H9 (cell line): ENCODE results near the gene CEP164. TPM values are rescaled to one million over a fixed set of nuclear protein-coding genes. Genes with fewer than 3 reads are reported as not detected.

Experiments
- DNase-seq: peaks from one replicate; pipeline ENCODE4 v3.0.0-alpha.2; 2017
- H2AFZ ChIP-seq: one replicate; pipeline ENCODE4 v1.6.1; 2013; ENCODE audit warnings: mild to moderate bottlenecking, low read length, control low read depth, moderate library complexity
- H2AK5ac ChIP-seq: 2 replicates; pipeline ENCODE4 v1.6.1; 2013; ENCODE audit warnings: low read length, control low read depth, mixed read lengths; ENCODE audit not compliant: insufficient read length
- H2BK120ac ChIP-seq: one replicate; pipeline ENCODE4 v1.6.1; 2013; ENCODE audit warnings: low read depth, mild to moderate bottlenecking, low read length, control low read depth, inconsistent platforms; ENCODE audit not compliant: poor library complexity, severe bottlenecking
- H2BK12ac ChIP-seq: 2 replicates; pipeline ENCODE4 v1.6.1; 2013; ENCODE audit warnings: low read length, control low read depth, mixed read lengths, low read depth; ENCODE audit not compliant: insufficient read length
- H2BK15ac ChIP-seq: 2 replicates; pipeline ENCODE4 v1.6.1; 2013; ENCODE audit warnings: low read depth, low read length, control low read depth
- H2BK20ac ChIP-seq: one replicate; pipeline ENCODE4 v1.6.1; 2013; ENCODE audit warnings: low read depth, mild to moderate bottlenecking, low read length, control low read depth, inconsistent platforms; ENCODE audit not compliant: poor library complexity, severe bottlenecking
- H2BK5ac ChIP-seq: 2 replicates; pipeline ENCODE4 v1.6.1; 2013; ENCODE audit warnings: low read length, control low read depth, mixed read lengths; ENCODE audit not compliant: insufficient read length
- H3K14ac ChIP-seq: 2 replicates; pipeline ENCODE4 v1.6.1; 2013; ENCODE audit warnings: low read length, control low read depth; ENCODE audit not compliant: insufficient read depth
- H3K18ac ChIP-seq: 2 replicates; pipeline ENCODE4 v1.6.1; 2013; ENCODE audit warnings: low read depth, mild to moderate bottlenecking, mixed read lengths, low read length, control low read depth; ENCODE audit not compliant: insufficient read length
- H3K23ac ChIP-seq: 2 replicates; pipeline ENCODE4 v1.6.1; 2013; ENCODE audit warnings: low read length, control low read depth, mixed read lengths, low read depth; ENCODE audit not compliant: insufficient read length
- H3K23me2 ChIP-seq: 2 replicates; pipeline ENCODE4 v1.6.1; 2013; ENCODE audit warnings: low read depth, mild to moderate bottlenecking, mixed read lengths, low read length, control low read depth; ENCODE audit not compliant: insufficient read length, poor library complexity, severe bottlenecking
- H3K27ac ChIP-seq: 2 replicates; pipeline ENCODE4 v1.5.1; 2013; ENCODE audit warnings: low read length, control low read depth, mixed read lengths, low read depth; ENCODE audit not compliant: insufficient read length
- H3K27me3 ChIP-seq: 2 replicates; pipeline ENCODE4 v1.6.1; 2013; ENCODE audit warnings: low read length, control low read depth, inconsistent platforms; ENCODE audit not compliant: insufficient read depth
- H3K4ac ChIP-seq: 2 replicates; pipeline ENCODE4 v1.6.1; 2013; ENCODE audit warnings: low read depth, mild to moderate bottlenecking, control low read depth, inconsistent platforms, low read length, moderate library complexity
- H3K4me1 ChIP-seq: 2 replicates; pipeline ENCODE4 v1.6.1; 2013; ENCODE audit warnings: low read length, control low read depth, inconsistent platforms; ENCODE audit not compliant: insufficient read depth
- H3K4me2 ChIP-seq: 2 replicates; pipeline ENCODE4 v1.6.1; 2013; ENCODE audit warnings: low read length, control low read depth, mixed read lengths; ENCODE audit not compliant: insufficient read length, insufficient read depth
- H3K56ac ChIP-seq: 2 replicates; pipeline ENCODE4 v1.6.1; 2013; ENCODE audit warnings: low read depth, mild to moderate bottlenecking, mixed read lengths, low read length, control low read depth; ENCODE audit not compliant: insufficient read length
- H3K79me1 ChIP-seq: 2 replicates; pipeline ENCODE4 v1.6.1; 2013; ENCODE audit warnings: low read depth, mild to moderate bottlenecking, moderate library complexity, low read length, control low read depth, inconsistent platforms; ENCODE audit not compliant: insufficient read depth, poor library complexity, severe bottlenecking
- H3K79me2 ChIP-seq: 2 replicates; pipeline ENCODE4 v1.6.1; 2013; ENCODE audit warnings: low read length, control low read depth, inconsistent platforms; ENCODE audit not compliant: insufficient read depth
- H3K9ac ChIP-seq: 2 replicates; pipeline ENCODE4 v1.6.1; 2013; ENCODE audit warnings: low read length, control low read depth, mixed read lengths; ENCODE audit not compliant: insufficient read length; ENCODE audit errors: extremely low read depth
- H3K9me3 ChIP-seq: one replicate; pipeline ENCODE4 v1.6.1; 2013; ENCODE audit warnings: low read depth, low read length, inconsistent platforms; ENCODE audit not compliant: control insufficient read depth
- H3T11ph ChIP-seq: one replicate; pipeline ENCODE4 v1.6.1; 2013; ENCODE audit warnings: mild to moderate bottlenecking, low read length, control low read depth, inconsistent platforms
- H4K20me1 ChIP-seq: one replicate; pipeline ENCODE4 v1.6.1; 2013; ENCODE audit not compliant: control insufficient read depth, insufficient read length, insufficient read depth
- H4K5ac ChIP-seq: 2 replicates; pipeline ENCODE4 v1.6.1; 2013; ENCODE audit warnings: low read depth, mild to moderate bottlenecking, mixed read lengths, low read length, control low read depth; ENCODE audit not compliant: insufficient read length
- H4K8ac ChIP-seq: replicated peaks from 2 replicates; pipeline ENCODE4 v1.6.1; 2013; ENCODE audit warnings: low read length, control low read depth, mixed read lengths, low read depth; ENCODE audit not compliant: insufficient read length
- H4K91ac ChIP-seq: 2 replicates; pipeline ENCODE4 v1.6.1; 2013; ENCODE audit warnings: low read depth, mild to moderate bottlenecking, moderate library complexity, mixed read lengths, low read length, control low read depth; ENCODE audit not compliant: insufficient read length
- H3K27ac Mint-ChIP-seq, 3 experiments: 2 replicates in 2 of 3; 3 replicates in 1 of 3; pipeline ENCODE4 v1.8.0; 2020 to 2021; ENCODE audit warnings: mixed read lengths in 3 of 3, mild to moderate bottlenecking in 1 of 3, moderate library complexity in 1 of 3
- H3K27me3 Mint-ChIP-seq: 2 replicates; pipeline ENCODE4 v1.8.0; 2021; ENCODE audit warnings: low read depth, mild to moderate bottlenecking, moderate library complexity, mixed read lengths
- H3K36me3 Mint-ChIP-seq, 3 experiments: 2 replicates in 2 of 3; 3 replicates in 1 of 3; pipeline ENCODE4 v1.8.0; 2020 to 2021; ENCODE audit warnings: low read depth in 3 of 3, mixed read lengths in 3 of 3; ENCODE audit not compliant: insufficient read depth in 1 of 3
- H3K4me1 Mint-ChIP-seq, 2 experiments: 2 replicates each; pipeline ENCODE4 v1.8.0; 2020; ENCODE audit warnings: mixed read lengths in 2 of 2
- H3K4me3 Mint-ChIP-seq, 2 experiments: 2 replicates in 1 of 2; 3 replicates in 1 of 2; pipeline ENCODE4 v1.8.0; 2020 to 2021; ENCODE audit warnings: mild to moderate bottlenecking in 2 of 2, mixed read lengths in 2 of 2, moderate library complexity in 1 of 2
- H3K9me3 Mint-ChIP-seq, 2 experiments: 2 replicates in 1 of 2; 3 replicates in 1 of 2; pipeline ENCODE4 v1.8.0; 2020; ENCODE audit warnings: mild to moderate bottlenecking in 2 of 2, mixed read lengths in 2 of 2, moderate library complexity in 1 of 2
- CTCF ChIP-seq: fragments of 200-600 bp; sonication (generic); conservative IDR thresholded peaks from 3 replicates; pipeline ENCODE4 v1.8.0; 2021; ENCODE audit warnings: antibody characterized with exemption, mild to moderate bottlenecking
- WGBS: extraction: QIAGEN DNeasy Blood & Tissue Kit; methylation state at CpG from one replicate; pipeline ENCODE4 v1.1.7; 2013; ENCODE audit warnings: missing lambda C conversion rate, low lambda C conversion rate, mixed read lengths; ENCODE audit not compliant: insufficient read length; ENCODE audit errors: extremely low coverage; 5-methylcytosine and 5-hydroxymethylcytosine counted together
- total RNA-seq: library from RNA; stranded (reverse); gene quantifications from 2 replicates; pipeline ENCODE4 v1.2.1, GENCODE V29; 2021

The CEP164 gene
- total RNA-seq, 1 experiment from 2014 or later, result 24.9 TPM

- Mint-ChIP-seq H3K4me1 (peaks cover 0 to 2% of the 10 kb centered on the region in 2 experiments; a peak in 1 of 4 replicates), H3K4me3 (no peak overlapping the region), H3K36me3 (peaks cover 21 to 64% (median 54%) of the 10 kb centered on the region in 3 experiments; a peak in 6 of 7 replicates), H3K27me3 (no peaks in the 10 kb centered on the region), H3K27ac (no peak overlapping the region), H3K9me3 (no peaks in the 10 kb centered on the region)
- H3K79me2 ChIP-seq, result no peaks in the 10 kb centered on the region
- no peak for TF ChIP-seq CTCF
- no peaks in the 10 kb centered on the region for H3K4me1 ChIP-seq
- H3K9ac ChIP-seq, result no peak overlapping the region
- H3K79me1 ChIP-seq, result no peaks in the 10 kb centered on the region
- no peak overlapping the region for H4K91ac ChIP-seq
- no peak overlapping the region for H3T11ph ChIP-seq
- H2BK15ac ChIP-seq, result no peak overlapping the region
- H3K27ac ChIP-seq, result no peak overlapping the region
- no peak overlapping the region for H2AFZ ChIP-seq
- H3K4ac ChIP-seq, result no peak overlapping the region
- H4K20me1 ChIP-seq, result no peaks in the 10 kb centered on the region
- no peak overlapping the region for H2BK20ac ChIP-seq
- no peaks in the 10 kb centered on the region for H3K27me3 ChIP-seq
- no peak for DNase-seq
- no peaks in the 10 kb centered on the region for H3K23me2 ChIP-seq
- no peak overlapping the region for H4K5ac ChIP-seq
- no CpG with 5 or more reads among the region's 3 CpGs for WGBS
- no peak overlapping the region for H2BK12ac ChIP-seq
- H2BK120ac ChIP-seq, result no peak overlapping the region
- no peak overlapping the region for H3K18ac ChIP-seq
- no peak overlapping the region for H3K23ac ChIP-seq
- H3K9me3 ChIP-seq, result no peaks in the 10 kb centered on the region
- H3K14ac ChIP-seq, result no peak overlapping the region
- no peak overlapping the region for H3K56ac ChIP-seq
- H3K4me2 ChIP-seq, result no peak overlapping the region
- no peak overlapping the region for H2AK5ac ChIP-seq
- H2BK5ac ChIP-seq, result no peak overlapping the region
- no peak overlapping the region for H4K8ac ChIP-seq
Measured at GRCh38 chr11:117282956-117283355, 44.7 kb upstream of the CEP164 start.
